Type B pancreatic cell (in vitro differentiated cells): ENCODE results near the gene RBBP5. TPM values are rescaled to one million over a fixed set of nuclear protein-coding genes. Genes with fewer than 3 reads are reported as not detected.

Experiments used
- DNase-seq: peaks from one replicate; pipeline ENCODE4 v3.0.0; 2021; ENCODE audit warnings: mixed read lengths; ENCODE audit not compliant: unreplicated experiment; ENCODE audit errors: extremely low spot score
- H3K27ac Mint-ChIP-seq: 2 replicates; pipeline ENCODE4 v1.8.0; 2021; ENCODE audit warnings: mild to moderate bottlenecking, mixed read lengths
- H3K27me3 Mint-ChIP-seq: 2 replicates; pipeline ENCODE4 v1.8.0; 2021; ENCODE audit warnings: mixed read lengths
- H3K36me3 Mint-ChIP-seq: 2 replicates; pipeline ENCODE4 v1.8.0; 2021; ENCODE audit warnings: mixed read lengths
- H3K4me1 Mint-ChIP-seq: one replicate; pipeline ENCODE4 v1.8.0; 2021; ENCODE audit warnings: mixed read lengths; ENCODE audit not compliant: unreplicated experiment
- H3K4me3 Mint-ChIP-seq: 2 replicates; pipeline ENCODE4 v1.8.0; 2021; ENCODE audit warnings: mild to moderate bottlenecking, mixed read lengths
- H3K9me3 Mint-ChIP-seq: 2 replicates; pipeline ENCODE4 v1.8.0; 2021; ENCODE audit warnings: mixed read lengths
- total RNA-seq: library from RNA; stranded (reverse); gene quantifications from 2 replicates; pipeline ENCODE4 v1.2.1, GENCODE V29; 2021; ENCODE audit warnings: low replicate concordance
- TF ChIP-seq, protein P1 (sequence below): fragments of 200-600 bp; sonication (generic); conservative IDR thresholded peaks from 2 replicates; pipeline ENCODE4 v1.5.0; 2021; ENCODE audit warnings: antibody characterized with exemption, mild to moderate bottlenecking

RBBP5 gene
- total RNA-seq, 1 donor from 2014 or later: 21.4 TPM

DNA sequence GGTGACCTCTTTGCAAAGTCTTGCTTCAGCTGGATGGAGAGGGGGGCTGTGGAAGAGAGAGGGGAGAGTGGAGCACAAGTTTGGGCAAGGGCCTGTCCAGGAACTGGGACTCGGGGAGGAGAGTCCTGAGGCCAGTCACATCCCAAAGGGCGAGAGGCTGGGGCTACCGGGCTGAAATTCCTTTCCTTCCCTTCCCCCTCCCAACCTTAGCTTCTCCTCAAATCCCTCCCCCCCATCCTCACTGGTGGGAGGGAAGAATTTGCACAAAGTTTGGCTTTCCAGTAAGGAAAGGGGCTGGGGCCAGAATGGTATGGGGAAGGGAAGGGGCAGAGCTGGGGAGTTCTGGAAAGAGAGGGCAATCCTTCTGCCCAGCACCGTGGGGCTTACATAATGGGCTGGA lies 77.9 kb downstream of the RBBP5 start:
- H3K9me3 Mint-ChIP-seq: no peaks in the 10 kb centered on the region
- no peak overlapping the region for H3K27ac Mint-ChIP-seq
- DNase-seq: no peak
- TF ChIP-seq, protein P1, sequence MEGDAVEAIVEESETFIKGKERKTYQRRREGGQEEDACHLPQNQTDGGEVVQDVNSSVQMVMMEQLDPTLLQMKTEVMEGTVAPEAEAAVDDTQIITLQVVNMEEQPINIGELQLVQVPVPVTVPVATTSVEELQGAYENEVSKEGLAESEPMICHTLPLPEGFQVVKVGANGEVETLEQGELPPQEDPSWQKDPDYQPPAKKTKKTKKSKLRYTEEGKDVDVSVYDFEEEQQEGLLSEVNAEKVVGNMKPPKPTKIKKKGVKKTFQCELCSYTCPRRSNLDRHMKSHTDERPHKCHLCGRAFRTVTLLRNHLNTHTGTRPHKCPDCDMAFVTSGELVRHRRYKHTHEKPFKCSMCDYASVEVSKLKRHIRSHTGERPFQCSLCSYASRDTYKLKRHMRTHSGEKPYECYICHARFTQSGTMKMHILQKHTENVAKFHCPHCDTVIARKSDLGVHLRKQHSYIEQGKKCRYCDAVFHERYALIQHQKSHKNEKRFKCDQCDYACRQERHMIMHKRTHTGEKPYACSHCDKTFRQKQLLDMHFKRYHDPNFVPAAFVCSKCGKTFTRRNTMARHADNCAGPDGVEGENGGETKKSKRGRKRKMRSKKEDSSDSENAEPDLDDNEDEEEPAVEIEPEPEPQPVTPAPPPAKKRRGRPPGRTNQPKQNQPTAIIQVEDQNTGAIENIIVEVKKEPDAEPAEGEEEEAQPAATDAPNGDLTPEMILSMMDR: no peak
- no peaks in the 10 kb centered on the region for H3K36me3 Mint-ChIP-seq
- H3K4me3 Mint-ChIP-seq: no peak overlapping the region
- no peaks in the 10 kb centered on the region for H3K4me1 Mint-ChIP-seq
- H3K27me3 Mint-ChIP-seq: peaks cover 92% of the 10 kb centered on the region

DNA sequence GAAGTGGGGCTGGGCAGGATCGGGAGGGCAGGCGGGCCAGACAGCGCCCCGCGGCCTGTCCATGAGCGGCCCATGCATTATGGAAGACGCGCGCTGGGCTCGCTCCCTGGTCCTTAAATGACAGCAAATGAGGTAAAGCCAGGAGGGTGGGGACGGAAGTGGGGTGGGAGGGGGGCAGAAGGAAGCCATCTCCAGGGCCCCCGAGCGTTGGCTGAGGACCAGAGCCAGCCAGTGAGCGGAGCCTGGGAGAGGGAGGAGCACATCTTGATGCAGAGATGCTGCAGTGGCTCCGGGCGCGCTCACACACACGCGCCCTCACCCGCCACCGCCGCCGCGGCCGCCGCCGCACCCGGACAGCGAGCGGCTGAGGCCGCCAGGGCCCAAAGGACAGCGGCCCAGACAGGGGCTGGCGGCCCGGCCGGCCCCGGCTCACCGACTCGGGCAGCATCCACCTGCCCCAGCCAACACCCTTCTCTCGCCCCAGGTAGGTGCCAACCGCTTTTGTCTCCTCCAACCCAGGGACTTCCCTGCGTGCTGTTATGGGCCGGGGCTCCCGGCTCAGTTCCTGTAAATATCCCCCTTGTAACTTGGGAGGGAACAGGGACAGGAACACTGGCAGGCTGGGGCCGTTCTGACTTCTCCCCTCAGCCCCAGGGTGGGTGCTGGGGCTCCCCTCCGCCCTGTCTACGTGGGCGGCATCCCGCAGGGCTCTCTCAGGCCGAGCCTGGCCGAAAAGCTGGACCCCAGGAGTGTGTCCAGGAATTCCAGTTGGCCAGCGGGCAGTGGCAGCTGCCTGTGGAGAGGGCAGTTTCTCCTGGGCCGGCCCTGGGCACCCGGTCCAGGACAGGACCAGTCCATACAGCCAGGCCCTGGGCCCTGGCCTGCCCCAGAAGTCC lies 78.6 kb downstream of the RBBP5 start, which contains the start of gene CNTN2:
CNTN2 (plus strand) TSS at position 302 of the 896 bp plus-strand sequence. CDS start 9,974 bp downstream, outside the sequence.
- no peak for DNase-seq
- H3K4me1 Mint-ChIP-seq: no peaks in the 10 kb centered on the region
- no peak within 1 kb of the TSS for H3K27ac Mint-ChIP-seq
- TF ChIP-seq, protein P1: no peak
- no peaks in the 10 kb centered on the region for H3K36me3 Mint-ChIP-seq
- H3K9me3 Mint-ChIP-seq: no peaks in the 10 kb centered on the region
- H3K4me3 Mint-ChIP-seq: no peak within 1 kb of the TSS
- H3K27me3 Mint-ChIP-seq: peaks cover 94% of the 10 kb centered on the region

DNA sequence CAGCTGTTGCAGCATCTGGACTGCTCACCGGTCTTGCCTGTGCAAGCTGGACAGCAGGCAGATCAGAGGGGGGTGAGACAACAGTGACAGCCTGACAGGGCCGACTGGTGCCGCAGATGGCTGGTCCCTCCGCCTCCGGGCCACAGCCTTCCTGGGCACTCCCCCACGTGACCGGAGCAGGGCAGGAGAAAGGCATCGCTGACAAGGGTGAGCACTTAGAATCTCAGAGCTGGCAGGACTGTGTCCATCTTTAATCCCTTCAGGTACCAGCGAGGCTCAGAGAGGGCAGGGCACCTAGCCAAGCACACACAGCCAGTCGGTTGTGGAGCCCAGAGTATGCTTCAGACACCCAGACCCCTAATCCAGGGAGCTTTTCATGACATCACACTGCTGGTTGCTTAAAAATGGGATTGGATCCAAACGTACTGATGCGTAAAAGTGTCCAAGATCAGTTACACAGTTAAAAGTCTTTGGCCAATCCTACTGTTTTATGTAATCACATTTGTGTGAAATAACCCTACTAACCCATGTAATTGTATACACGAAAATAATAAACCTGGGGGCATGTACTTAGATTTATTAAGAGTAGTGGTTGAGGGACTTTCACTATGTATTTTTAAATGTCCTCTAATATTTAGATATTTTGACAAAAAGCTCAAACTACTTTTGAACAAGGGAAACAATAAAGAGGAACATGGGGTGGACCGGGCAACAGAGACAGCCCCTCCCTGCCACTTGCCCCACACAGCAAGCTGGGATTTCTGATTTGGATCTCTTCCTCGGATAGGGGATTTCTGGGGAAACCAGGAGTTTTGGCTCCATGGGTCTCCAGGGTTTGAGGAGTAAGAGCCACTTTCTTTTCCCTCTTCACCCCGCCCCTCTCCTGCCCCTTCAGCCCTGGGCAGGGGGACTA lies 79.5 kb downstream of the RBBP5 start:
- H3K4me1 Mint-ChIP-seq: no peaks in the 10 kb centered on the region
- no peaks in the 10 kb centered on the region for H3K9me3 Mint-ChIP-seq
- TF ChIP-seq, protein P1: no peak
- H3K27me3 Mint-ChIP-seq: peaks cover 93% of the 10 kb centered on the region
- no peaks in the 10 kb centered on the region for H3K36me3 Mint-ChIP-seq
- no peak overlapping the region for H3K27ac Mint-ChIP-seq
- no peak overlapping the region for H3K4me3 Mint-ChIP-seq
- DNase-seq: no peak

DNA sequence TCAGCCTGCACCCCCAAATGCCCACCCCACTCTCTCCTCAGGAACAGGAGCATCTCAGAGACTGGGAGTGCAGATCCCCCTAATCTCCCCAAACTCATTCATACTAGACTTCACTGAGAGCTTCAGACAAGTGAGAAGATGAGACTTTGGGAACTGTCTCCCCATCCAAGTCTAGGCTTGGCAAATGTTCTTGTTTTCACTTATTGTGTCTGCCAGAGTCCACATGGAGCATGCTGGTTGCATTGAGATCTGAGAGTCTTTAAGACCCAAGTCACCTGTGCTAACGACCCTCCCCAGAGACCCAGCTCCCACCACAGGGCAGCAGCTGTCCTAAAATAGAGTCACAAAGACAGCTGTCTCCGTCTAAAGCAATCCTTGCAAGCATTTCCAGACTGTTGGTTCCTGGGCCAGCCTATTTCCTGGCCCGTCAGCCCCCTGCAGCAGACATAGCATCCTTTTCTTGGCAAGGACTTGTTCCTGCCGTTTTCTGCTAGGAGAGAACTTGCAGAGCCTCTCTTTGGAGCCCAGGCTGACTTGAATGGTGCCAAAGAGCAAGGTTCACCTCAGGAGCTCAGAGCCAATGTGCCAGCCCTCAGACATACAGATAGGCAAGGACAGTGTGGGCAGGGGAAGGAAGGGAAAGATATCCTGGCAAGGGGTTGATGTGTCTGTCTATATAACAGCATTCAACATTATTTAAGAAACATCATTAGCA lies 80.6 kb downstream of the RBBP5 start:
- Mint-ChIP-seq H3K9me3 (no peaks in the 10 kb centered on the region), H3K4me1 (no peaks in the 10 kb centered on the region), H3K36me3 (no peaks in the 10 kb centered on the region), H3K27ac (no peak overlapping the region), H3K27me3 (peaks cover 91% of the 10 kb centered on the region), H3K4me3 (no peak overlapping the region)
- TF ChIP-seq, protein P1: no peak
- no peak for DNase-seq

DNA sequence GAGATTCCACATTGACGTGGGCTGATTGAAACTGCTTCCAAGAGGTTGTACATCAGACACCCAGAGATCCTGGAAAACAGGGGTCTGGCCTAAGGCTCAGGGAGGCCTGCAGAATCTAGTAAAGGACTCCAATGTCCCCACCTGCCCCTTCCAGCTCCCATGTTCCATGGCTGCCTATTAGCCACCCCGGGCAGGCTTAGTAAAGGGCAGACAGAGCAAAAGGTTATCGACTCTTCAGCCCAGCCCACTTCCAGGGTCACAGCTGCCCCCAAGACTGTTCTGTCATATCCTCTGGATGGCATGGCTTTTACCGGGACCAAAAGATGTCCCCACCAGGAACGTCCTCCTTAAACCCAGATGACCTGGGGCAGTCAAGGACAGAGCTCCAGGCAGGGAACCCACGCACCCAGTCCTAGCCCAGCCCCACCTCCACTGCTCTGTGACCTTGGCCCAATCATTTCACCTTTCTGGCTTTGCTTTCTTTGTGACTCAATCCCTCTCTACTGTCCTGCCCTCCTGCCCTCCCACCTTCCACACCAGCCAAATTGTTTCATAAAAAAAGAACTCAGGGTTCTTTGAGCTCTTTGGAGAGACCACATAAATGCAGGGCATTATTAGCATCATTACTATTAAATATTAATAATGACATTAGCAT lies 83.5 kb downstream of the RBBP5 start:
- Mint-ChIP-seq H3K4me1 (no peaks in the 10 kb centered on the region), H3K27me3 (peaks cover 80% of the 10 kb centered on the region), H3K36me3 (no peaks in the 10 kb centered on the region), H3K9me3 (no peaks in the 10 kb centered on the region), H3K27ac (no peak overlapping the region), H3K4me3 (no peak overlapping the region)
- TF ChIP-seq, protein P1: no peak
- DNase-seq: no peak
